Endothelial cell of umbilical vein (primary cell): ENCODE measurements around the gene IGFL4.

Source experiments
- MYC ChIP-seq: IDR thresholded peaks from one replicate; pipeline ENCODE4 v1.6.1; 2011; ENCODE audit warnings: mild to moderate bottlenecking, low read depth, low read length
- POLR2A ChIP-seq: IDR thresholded peaks from 2 replicates; pipeline ENCODE4 v1.6.1; 2012; ENCODE audit warnings: low read depth, mild to moderate bottlenecking, control low read depth, low read length
- TF ChIP-seq, protein P1 (sequence below), 2 donors: IDR thresholded peaks; 1 replicate in 1 of 2; 2 replicates in 1 of 2; pipeline ENCODE4 v1.5.1; 2011; ENCODE audit warnings: low read length in 2 of 2, mild to moderate bottlenecking in 2 of 2, moderate library complexity in 2 of 2, control low read depth in 1 of 2, inconsistent platforms in 1 of 2, low read depth in 1 of 2; ENCODE audit not compliant: insufficient read depth in 1 of 2; ENCODE audit errors: extremely low read depth in 1 of 2
- TF ChIP-seq, protein P2 (sequence below): IDR thresholded peaks from 2 replicates; pipeline ENCODE4 v1.6.1; 2011; ENCODE audit not compliant: insufficient read depth, insufficient read length

DNA sequence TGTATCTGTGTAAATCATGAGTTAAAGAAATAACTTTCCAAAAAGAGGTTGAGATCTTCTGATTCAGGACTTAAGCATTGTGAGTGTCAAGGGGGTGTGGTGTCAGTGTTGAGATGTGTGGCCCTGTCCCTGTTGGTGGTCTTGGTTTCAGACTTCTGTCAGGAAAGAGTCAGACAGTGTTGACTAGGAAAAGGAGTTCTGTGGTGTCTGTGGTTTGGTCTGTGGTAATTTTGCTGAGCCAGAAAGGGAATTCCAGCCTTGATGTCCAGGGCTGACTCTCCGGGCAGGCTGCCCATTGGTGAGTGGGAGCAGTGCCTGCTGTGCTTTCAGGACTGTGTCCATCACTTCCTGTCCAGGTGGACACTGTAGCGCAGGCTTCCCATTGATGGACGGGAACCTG is 39.8 kb upstream of the IGFL4 start:
- TF ChIP-seq, protein P1, sequence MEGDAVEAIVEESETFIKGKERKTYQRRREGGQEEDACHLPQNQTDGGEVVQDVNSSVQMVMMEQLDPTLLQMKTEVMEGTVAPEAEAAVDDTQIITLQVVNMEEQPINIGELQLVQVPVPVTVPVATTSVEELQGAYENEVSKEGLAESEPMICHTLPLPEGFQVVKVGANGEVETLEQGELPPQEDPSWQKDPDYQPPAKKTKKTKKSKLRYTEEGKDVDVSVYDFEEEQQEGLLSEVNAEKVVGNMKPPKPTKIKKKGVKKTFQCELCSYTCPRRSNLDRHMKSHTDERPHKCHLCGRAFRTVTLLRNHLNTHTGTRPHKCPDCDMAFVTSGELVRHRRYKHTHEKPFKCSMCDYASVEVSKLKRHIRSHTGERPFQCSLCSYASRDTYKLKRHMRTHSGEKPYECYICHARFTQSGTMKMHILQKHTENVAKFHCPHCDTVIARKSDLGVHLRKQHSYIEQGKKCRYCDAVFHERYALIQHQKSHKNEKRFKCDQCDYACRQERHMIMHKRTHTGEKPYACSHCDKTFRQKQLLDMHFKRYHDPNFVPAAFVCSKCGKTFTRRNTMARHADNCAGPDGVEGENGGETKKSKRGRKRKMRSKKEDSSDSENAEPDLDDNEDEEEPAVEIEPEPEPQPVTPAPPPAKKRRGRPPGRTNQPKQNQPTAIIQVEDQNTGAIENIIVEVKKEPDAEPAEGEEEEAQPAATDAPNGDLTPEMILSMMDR (IDR thresholded peaks at IDR 0.05; ENCODE audit: extremely low read depth in 1 of 2, insufficient read depth in 1 of 2, low read depth in 1 of 2, low read length in 2 of 2): no peak
- TF ChIP-seq MYC (no peak), POLR2A (no peak)
- TF ChIP-seq, protein P2, sequence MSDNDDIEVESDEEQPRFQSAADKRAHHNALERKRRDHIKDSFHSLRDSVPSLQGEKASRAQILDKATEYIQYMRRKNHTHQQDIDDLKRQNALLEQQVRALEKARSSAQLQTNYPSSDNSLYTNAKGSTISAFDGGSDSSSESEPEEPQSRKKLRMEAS: no peak
